K562 (cell line): ENCODE results near the gene FXYD1. TPM values are rescaled to one million over a fixed set of nuclear protein-coding genes. Genes with fewer than 3 reads are reported as not detected.

Experiments
- ATAC-seq: fragments of 200-7000 bp; cut with Tn5 transposase; 3 replicates; pipeline ENCODE4 v1.9.1; 2020; ENCODE audit warnings: moderate library complexity
- BruUV-seq: library from RNA; stranded (reverse); fragments of 400-500 nt; replicated peaks from 2 replicates; lab custom pipeline; 2021; lab: Mats Ljungman, UMichigan
- CTCF ChIA-PET: fragments of 300-600 bp; formaldehyde crosslinking; extraction: SDS; loops from one replicate; lab custom pipeline; 2021; ENCODE audit warnings: low intra/inter-chr PET ratio; lab: Yijun Ruan, JAX
- POLR2A ChIA-PET: fragments of 300-600, 350-650 bp; sonication (Branson Sonifier 250); formaldehyde crosslinking; extraction: SDS; loops from one replicate; lab custom pipeline; 2021; ENCODE audit warnings: antibody characterized with exemption, inconsistent platforms; lab: Yijun Ruan, JAX
- DNase-seq, 4 experiments: peaks; one replicate each; pipeline versions ENCODE4 v3.0.0 to v3.0.0-alpha.2; 2011 to 2018; ENCODE audit warnings: low spot score in 3 of 4, mixed read lengths in 3 of 4; ENCODE audit errors: extremely low read depth in 1 of 4
- FAIRE-seq: peaks from 2 replicates; lab custom pipeline; 2011; peaks lifted over from hg19 to GRCh38; lab: Jason Lieb, UNC
- H2AFZ ChIP-seq: 2 replicates; pipeline ENCODE4 v1.6.0; 2011; ENCODE audit warnings: low read depth, low read length, control low read depth, inconsistent platforms
- H3K27ac ChIP-seq: fragments of 200-600 bp; 3 replicates; pipeline ENCODE4 v1.8.0; 2011; ENCODE audit warnings: low read depth, mild to moderate bottlenecking, control low read depth, inconsistent platforms, low read length, moderate library complexity, mixed read lengths; ENCODE audit errors: extremely low read depth
- H3K27me3 ChIP-seq, 2 experiments: fragments of 300-600 bp in 1 of 2; 2 replicates in 1 of 2; 3 replicates in 1 of 2; pipeline versions ENCODE4 v1.6.0 to v1.8.0; 2011; ENCODE audit warnings: inconsistent platforms in 2 of 2, low read length in 2 of 2, mild to moderate bottlenecking in 1 of 2, mixed read lengths in 1 of 2, moderate library complexity in 1 of 2; ENCODE audit not compliant: control insufficient read depth in 2 of 2, insufficient read depth in 2 of 2
- H3K36me3 ChIP-seq: fragments of 300-600 bp; 3 replicates; pipeline ENCODE4 v1.8.0; 2011; ENCODE audit warnings: mild to moderate bottlenecking, low read length, inconsistent platforms; ENCODE audit not compliant: control insufficient read depth, insufficient read depth
- H3K4me1 ChIP-seq, 2 experiments: fragments of 200-600 bp in 1 of 2; replicated peaks in 1 of 2; 2 replicates in 1 of 2; 3 replicates in 1 of 2; pipeline versions ENCODE4 v1.5.1 to v1.8.0; 2011; ENCODE audit warnings: inconsistent platforms in 2 of 2, low read length in 2 of 2, mild to moderate bottlenecking in 1 of 2, mixed read lengths in 1 of 2, moderate library complexity in 1 of 2; ENCODE audit not compliant: control insufficient read depth in 2 of 2, insufficient read depth in 2 of 2
- H3K4me2 ChIP-seq: 2 replicates; pipeline ENCODE4 v1.6.1; 2011; ENCODE audit warnings: low read length, control low read depth, inconsistent platforms, mixed read lengths; ENCODE audit not compliant: insufficient read depth
- H3K4me3 ChIP-seq: fragments of 200-600 bp; sonication (generic), shearing (Covaris generic); 2 replicates; pipeline ENCODE4 v1.5.1; 2016; ENCODE audit warnings: control low read depth, inconsistent platforms
- H3K79me2 ChIP-seq: fragments of 200-600 bp; 3 replicates; pipeline ENCODE4 v1.8.0; 2011; ENCODE audit warnings: low read length, inconsistent platforms; ENCODE audit not compliant: control insufficient read depth, insufficient read depth
- H3K9ac ChIP-seq, 2 experiments: 2 replicates each; pipeline versions ENCODE4 v1.6.0 to v1.6.1; 2011; ENCODE audit warnings: low read depth in 2 of 2, low read length in 2 of 2, control low read depth in 1 of 2, inconsistent platforms in 1 of 2, mild to moderate bottlenecking in 1 of 2, mixed read lengths in 1 of 2; ENCODE audit not compliant: insufficient read depth in 1 of 2
- H3K9me1 ChIP-seq: one replicate; pipeline ENCODE4 v1.6.0; 2011; ENCODE audit warnings: inconsistent platforms, mild to moderate bottlenecking, low read length, moderate library complexity; ENCODE audit not compliant: control insufficient read depth, insufficient read depth
- H3K9me3 ChIP-seq: replicated peaks from 2 replicates; pipeline ENCODE4 v1.5.1; 2011; ENCODE audit warnings: low read depth, low read length, inconsistent platforms; ENCODE audit not compliant: control insufficient read depth, insufficient read depth
- H4K20me1 ChIP-seq: replicated peaks from 2 replicates; pipeline ENCODE4 v1.6.1; 2011; ENCODE audit warnings: low read length, inconsistent platforms, mixed read lengths; ENCODE audit not compliant: control insufficient read depth, insufficient read depth
- BCOR ChIP-seq: fragments of 450-650 bp; IDR thresholded peaks from 2 replicates; pipeline ENCODE4 v1.6.1; 2016
- BMI1 ChIP-seq: fragments of 150-350 bp; IDR thresholded peaks from 2 replicates; pipeline ENCODE4 v1.6.1; 2014; ENCODE audit warnings: low read length
- CBFA2T3 ChIP-seq: fragments of 450-650 bp; IDR thresholded peaks from 2 replicates; pipeline ENCODE4 v1.6.1; 2017
- CBX3 ChIP-seq, 2 experiments: IDR thresholded peaks; 1 replicate in 1 of 2; 2 replicates in 1 of 2; pipeline ENCODE4 v1.6.1; 2012; ENCODE audit warnings: inconsistent platforms in 2 of 2, low read length in 2 of 2, borderline replicate concordance in 1 of 2, control low read depth in 1 of 2
- CXXC5 ChIP-seq: fragments of 250-450 bp; sonication (Bioruptor Pico); IDR thresholded peaks from 2 replicates; pipeline ENCODE4 v1.8.0; 2022; ENCODE audit warnings: inconsistent platforms, mild to moderate bottlenecking, moderate library complexity
- HLTF ChIP-seq: fragments of 450-650 bp; IDR thresholded peaks from 2 replicates; pipeline ENCODE4 v1.6.1; 2016
- MGA ChIP-seq: fragments of 450-650 bp; IDR thresholded peaks from 2 replicates; pipeline ENCODE4 v1.6.1; 2016; ENCODE audit warnings: mild to moderate bottlenecking, moderate library complexity
- SMARCA5 ChIP-seq: fragments of 450-650 bp; IDR thresholded peaks from 2 replicates; pipeline ENCODE4 v1.6.1; 2016
- TCF7 ChIP-seq: sonication (generic); IDR thresholded peaks from 2 replicates; pipeline ENCODE4 v1.6.1; 2016; ENCODE audit warnings: antibody characterized with exemption, borderline replicate concordance
- TRIM24 ChIP-seq, 2 experiments: fragments of 450-650 bp; IDR thresholded peaks; 2 replicates each; pipeline ENCODE4 v1.6.1; 2016
- TRIM28 ChIP-seq: fragments of 450-650 bp; IDR thresholded peaks from 2 replicates; pipeline ENCODE4 v1.6.1; 2017
- XRCC3 ChIP-seq: fragments of 450-650 bp; IDR thresholded peaks from 2 replicates; pipeline ENCODE4 v1.6.1; 2017; ENCODE audit warnings: mild to moderate bottlenecking, moderate library complexity
- WGBS: fragments of 100-300 bp; shearing (Covaris generic); methylation state at CpG from one replicate; pipeline ENCODE4 v1.1.6; 2016; ENCODE audit warnings: low coverage, mixed read lengths; ENCODE audit not compliant: insufficient coverage; ENCODE audit errors: missing lambda C conversion rate; 5-methylcytosine and 5-hydroxymethylcytosine counted together
- in situ Hi-C: fragments of 300-500 bp; cut with MboI; formaldehyde crosslinking; loops from 4 replicates; pipeline ENCODE4 v1.15.0; 2018; ENCODE audit warnings: inconsistent platforms, mixed read lengths
- intact Hi-C: fragments of 100-400 bp; cut with micrococcal nuclease; formaldehyde crosslinking; loops from 2 replicates; pipeline ENCODE4 v1.14.2; 2022
- polyA plus RNA-seq, 8 experiments: library from polyadenylated mRNA; depleted of rRNA in 4 of 8; stranded (reverse) in 5 of 8; unstranded in 3 of 8; fragments of >200 nt; fragmentation: Nextera tagmentation in 2 of 8; fragmentation: Illumina TruSeq in 1 of 8; extraction: Ambion mirVana in 2 of 8; extraction: Trizol in 1 of 8; gene quantifications; 2 replicates each; pipeline versions ENCODE4 v1.2.1 to v1.2.3, GENCODE V29; 2011 to 2014; ENCODE audit warnings: inconsistent platforms in 1 of 8, missing spikeins in 1 of 8
- total RNA-seq, 7 experiments: library from RNA; depleted of rRNA in 6 of 7; stranded (reverse); fragments of >200 nt in 6 of 7; fragmentation: Illumina TruSeq in 2 of 7; extraction: Trizol in 2 of 7; gene quantifications; 2 replicates each; pipeline versions ENCODE4 v1.2.1 to v1.2.3, GENCODE V29; 2011 to 2021; ENCODE audit warnings: low replicate concordance in 1 of 7

Gene FXYD1
- total and polyA plus RNA-seq, 9 of the 15 experiments (the other 6 are each of a cell fraction or from before 2014, with no cell fraction given): 0.40 to 3.2 (median 1.8) TPM; not detected in 3

- no peak overlapping the region for H3K4me3 ChIP-seq
- H3K79me2 ChIP-seq: no peaks in the 10 kb centered on the region
- H2AFZ ChIP-seq: no peak overlapping the region
- ChIA-PET CTCF (no interaction called here), POLR2A (interaction anchor here (0.9 to 1.3 kb wide), 2 partner anchors 8 to 16 kb away, joined by 3 to 4 read pairs; no protein-coding TSS in a partner anchor)
- peaks cover 11 to 15% of the 10 kb centered on the region in 2 experiments; a peak in 3 of 5 replicates for H3K4me1 ChIP-seq
- peaks cover 14% of the 10 kb centered on the region; the same call in 1 of the 2 replicates for H3K9me3 ChIP-seq
- H3K9ac ChIP-seq: no peak overlapping the region
- in situ Hi-C loops (no loop called here), intact Hi-C loops (no loop called here)
- H3K36me3 ChIP-seq: no peaks in the 10 kb centered on the region; the same call in 2 of the 3 replicates
- no peaks in the 10 kb centered on the region for H3K27me3 ChIP-seq
- ATAC-seq (no peak), FAIRE-seq (no peak), DNase-seq (no peak)
- H3K27ac ChIP-seq: no peak overlapping the region
- H3K9me1 ChIP-seq: no peaks in the 10 kb centered on the region
- H3K4me2 ChIP-seq: no peak overlapping the region
- H4K20me1 ChIP-seq: no peaks in the 10 kb centered on the region
- 27% methylated on average over 7 of the region's 7 CpGs for WGBS
- no TSS peak for BruUV-seq
- TF ChIP-seq CXXC5 (CRISPR knock-in tag) (no peak), BCOR (peak; percentile 62; the same call in 1 of the 2 replicates), SMARCA5 (peak; percentile 38; the same call in 1 of the 2 replicates), XRCC3 (0 out of 2 replicates have a peak, but pooled peaks have one; percentile 51), BMI1 (no peak), CBX3 (IDR thresholded peaks at IDR 0.05; ENCODE audit: borderline replicate concordance in 1 of 2, low read length in 2 of 2) (peak in 1 of 2 experiments; percentile 85; a peak in 2 of 3 replicates), CBFA2T3 (0 out of 2 replicates have a peak, but pooled peaks have one; percentile 18), MGA (0 out of 2 replicates have a peak, but pooled peaks have one; percentile 9), HLTF (peak; percentile 61; the same call in 1 of the 2 replicates), TRIM24 (IDR thresholded peaks at IDR 0.05) (peak in 1 of 2 experiments; percentile 56; a peak in 1 of 4 replicates), TCF7 (peak; percentile 79), TRIM28 (peak; percentile 74; the same call in 1 of the 2 replicates)
Observed at GRCh38 chr19:35177377-35178274, 39.0 kb downstream of the FXYD1 start.
